HK-2 (cell line): ENCODE data around the gene PITPNC1.
"Not testable (repeated sequence)": the region's sequence is repeated elsewhere in the genome, so short reads cannot be mapped to it uniquely, and the experiment has no call there.

ENCODE experiments used
- DNase-seq: peaks from one replicate; pipeline ENCODE4 v3.0.0-alpha.2; 2018; ENCODE audit not compliant: unreplicated experiment

PITPNC1 gene

DNA sequence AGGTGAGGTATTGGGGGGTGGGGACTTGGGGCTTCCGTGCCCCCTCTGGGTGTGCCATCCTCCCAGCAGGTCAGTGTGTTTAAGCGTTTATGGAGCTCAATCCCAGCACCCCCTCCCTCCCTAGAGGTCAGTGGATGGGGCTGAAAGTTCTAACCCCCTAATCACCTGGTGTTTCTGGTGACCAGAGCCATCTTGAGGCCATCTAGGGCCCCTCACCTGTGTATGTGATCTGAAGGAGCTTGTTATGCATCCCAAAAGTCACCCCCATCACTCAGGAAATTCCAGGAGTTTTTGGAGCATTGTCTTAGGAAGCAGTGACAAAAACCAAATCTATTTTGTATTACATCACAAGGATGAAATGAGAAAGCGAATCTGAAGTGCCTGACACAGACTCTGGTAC is 272.8 kb downstream of the PITPNC1 start:
- no peak for DNase-seq

DNA sequence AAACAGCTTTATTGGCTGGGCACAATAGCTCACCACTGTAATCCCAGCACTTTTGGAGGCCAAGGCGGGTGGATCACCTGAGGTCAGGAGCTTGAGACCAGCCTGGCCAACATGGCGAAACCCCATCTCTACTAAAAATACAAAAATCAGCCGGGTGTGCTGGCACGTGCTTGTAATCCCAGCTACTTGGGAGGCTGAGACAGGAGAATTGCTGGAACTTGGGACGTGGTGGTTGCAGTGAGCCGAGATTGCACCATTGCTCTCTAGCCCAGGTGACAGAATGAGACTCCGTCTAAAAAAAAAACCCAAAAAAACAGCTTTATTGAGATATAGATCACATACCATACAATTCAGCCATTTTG is 274.1 kb downstream of the PITPNC1 start:
- not testable (repeated sequence) for DNase-seq

DNA sequence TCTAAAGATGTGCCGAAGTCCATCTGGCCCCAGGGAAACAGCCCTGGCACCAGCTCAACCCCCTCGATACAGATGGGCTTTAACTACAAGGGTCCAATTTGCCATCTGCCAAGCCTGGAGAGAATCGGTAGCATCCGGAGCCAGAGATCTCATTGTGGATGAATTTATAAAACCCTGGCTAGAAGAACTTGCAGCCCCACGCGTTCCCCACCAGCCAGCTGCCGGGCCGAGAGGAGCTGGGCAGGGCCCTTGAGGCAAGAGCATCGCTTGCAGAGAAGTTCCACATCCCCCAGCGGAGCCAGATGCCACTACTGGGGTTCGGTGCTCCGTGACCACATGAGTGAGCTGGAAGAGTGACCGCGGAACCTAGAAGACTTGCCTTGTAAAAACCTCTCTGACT is 275.4 kb downstream of the PITPNC1 start:
- no peak for DNase-seq

DNA sequence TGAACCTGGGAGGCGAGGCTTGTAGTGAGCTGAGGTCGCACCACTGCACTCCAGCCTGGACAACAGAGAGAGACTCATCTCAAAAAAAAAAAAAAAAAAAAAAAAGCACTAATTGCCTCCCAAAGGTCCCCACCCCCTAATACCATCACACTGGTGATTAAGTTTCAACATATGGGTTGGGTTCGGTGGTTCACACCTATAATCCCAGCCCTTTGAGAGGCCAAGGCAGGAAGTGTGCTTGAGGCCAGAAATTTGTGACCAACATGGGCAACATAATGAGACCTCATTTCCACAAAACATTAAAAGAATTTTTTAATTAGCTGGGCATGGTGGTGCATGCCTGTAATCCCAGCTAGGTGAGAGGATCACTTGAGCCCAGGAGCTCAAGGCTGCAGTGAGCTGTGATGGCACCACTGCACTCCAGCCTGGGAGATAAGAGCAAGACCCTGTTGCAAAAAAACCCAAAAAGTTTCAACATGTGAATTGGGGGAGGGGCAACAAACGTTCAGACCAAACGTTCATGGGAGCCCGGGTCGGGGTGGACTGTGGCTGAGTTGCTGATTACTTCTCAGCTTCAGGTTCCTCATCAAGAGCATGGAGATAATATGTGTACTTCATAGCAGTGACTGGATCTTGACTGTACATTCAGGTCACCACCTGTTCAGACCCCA is 278.5 kb downstream of the PITPNC1 start:
- no peak for DNase-seq

DNA sequence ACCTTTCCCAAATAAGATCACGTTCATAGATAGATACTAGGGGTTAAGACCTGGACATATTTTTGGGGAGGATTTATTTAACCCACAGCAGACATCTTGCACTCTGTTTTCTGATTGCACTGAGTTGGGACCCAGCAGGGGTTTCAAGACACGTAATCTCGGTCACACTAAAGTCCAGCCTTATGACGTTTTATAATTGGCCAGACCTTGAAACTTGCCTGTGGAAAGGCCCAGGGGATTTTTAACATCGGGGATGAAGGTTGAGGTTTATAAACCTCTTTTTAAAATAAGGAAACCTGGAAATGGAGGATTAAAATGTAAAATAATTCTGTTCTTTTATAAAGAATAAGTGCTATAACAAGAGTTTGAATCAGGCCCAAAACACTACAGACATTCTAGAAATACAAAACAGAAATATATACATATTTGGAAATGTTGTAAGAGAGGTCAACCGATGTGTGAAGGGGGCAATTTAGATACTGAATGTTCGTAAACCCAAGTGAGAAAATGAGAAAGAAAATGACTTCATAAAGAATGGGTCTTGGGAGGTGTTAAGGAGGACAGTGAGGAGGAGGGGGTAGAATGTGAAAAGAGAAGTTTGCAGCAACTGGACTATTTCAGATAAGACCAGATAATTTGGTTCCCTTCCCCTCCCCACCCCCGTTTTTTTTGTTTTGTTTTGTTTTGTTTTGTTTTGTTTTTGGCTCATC is 279.6 kb downstream of the PITPNC1 start:
- no peak for DNase-seq

DNA sequence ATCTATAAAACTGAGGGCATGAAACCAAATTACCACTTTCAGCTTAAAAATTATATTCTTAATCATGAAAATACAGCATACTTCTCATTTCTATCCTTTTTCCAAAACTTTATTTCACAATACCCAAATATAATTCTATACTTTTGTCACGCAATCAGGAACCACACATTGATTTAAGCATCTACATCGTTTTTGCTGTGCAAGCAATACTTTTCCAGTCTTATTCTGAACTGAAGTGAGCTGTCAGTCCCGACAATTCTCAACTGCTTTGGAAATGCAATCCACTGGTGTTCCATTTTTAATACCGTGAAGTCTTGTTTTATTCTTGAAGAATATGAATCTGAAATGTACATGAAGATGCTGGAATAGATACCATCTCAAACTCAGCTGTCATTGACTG is 280.5 kb downstream of the PITPNC1 start:
- DNase-seq, result no peak

DNA sequence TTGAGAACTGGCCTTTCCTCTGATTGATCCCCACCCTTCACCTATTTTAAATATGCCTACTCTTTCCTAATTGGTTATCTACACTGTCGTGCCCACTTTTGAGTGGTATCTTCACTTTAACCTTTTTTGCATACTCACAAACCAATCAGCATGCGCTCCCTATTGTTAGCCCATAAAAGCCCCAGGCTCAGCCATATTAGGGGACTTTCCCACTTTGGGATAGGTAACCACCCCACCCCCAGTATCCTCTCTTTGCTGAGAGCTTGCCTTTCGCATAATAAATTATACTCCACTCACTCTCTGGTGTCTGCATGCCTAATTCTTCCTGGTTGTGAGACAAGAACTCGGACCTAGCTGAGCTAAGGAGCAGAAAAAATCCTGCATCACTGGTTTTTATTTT is 281.2 kb downstream of the PITPNC1 start:
- no peak for DNase-seq

DNA sequence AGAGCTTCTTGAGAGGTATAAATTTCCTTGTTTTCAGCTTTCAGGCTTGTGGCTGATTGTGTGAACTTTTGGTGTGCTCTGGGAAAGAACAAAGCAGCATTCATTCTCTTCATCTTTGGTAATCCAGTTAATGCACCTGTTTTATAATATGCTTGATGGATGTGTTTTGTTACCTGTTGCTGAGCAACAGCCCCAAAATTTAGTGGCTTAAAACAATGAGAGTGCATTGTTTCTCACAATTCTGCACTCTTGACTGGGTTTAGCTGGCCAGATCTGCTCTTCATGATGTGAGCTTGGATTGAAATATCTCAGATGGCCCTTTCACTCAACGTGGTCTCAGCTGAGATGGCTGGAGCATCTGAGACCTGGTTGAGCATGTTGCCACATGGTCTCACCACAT is 281.9 kb downstream of the PITPNC1 start:
- DNase-seq, result no peak

DNA sequence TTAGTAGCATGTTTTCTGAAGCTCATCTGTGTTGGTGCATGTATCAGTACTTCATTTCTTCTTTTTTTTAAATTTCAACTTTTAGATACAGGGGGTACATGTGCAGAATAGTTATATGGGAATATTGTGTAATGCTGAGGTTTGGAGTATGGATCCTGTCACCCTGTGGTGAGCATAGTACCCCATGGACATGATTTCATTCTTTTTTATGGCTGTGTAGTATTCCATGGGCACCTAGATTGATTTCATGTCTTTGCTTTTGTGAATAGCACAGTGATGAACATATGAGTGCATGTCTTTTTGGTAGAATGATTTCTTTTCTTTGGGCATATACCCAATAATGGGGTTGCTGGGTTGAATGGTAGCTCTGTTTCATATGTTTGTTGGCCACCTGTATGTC is 285.6 kb downstream of the PITPNC1 start:
- DNase-seq, result no peak

DNA sequence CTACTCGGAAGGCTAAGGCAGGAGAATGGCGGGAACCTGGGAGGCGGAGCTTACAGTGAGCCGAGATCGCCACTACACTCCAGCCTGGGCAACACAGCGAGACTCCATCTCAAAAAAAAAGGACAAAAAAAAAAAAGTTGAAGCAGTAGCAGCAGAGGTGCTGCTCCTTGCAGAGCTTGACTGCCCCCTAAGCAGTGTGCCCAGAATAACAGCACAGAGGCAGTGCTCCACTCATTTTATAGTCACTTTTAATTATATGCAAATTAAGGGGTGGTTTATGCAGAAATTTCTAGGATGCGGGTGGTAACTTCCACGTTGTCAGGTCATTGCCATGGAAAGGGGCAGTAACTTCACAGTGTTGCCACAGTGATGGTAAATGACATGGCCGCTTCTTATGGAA is 286.4 kb downstream of the PITPNC1 start:
- no peak for DNase-seq

DNA sequence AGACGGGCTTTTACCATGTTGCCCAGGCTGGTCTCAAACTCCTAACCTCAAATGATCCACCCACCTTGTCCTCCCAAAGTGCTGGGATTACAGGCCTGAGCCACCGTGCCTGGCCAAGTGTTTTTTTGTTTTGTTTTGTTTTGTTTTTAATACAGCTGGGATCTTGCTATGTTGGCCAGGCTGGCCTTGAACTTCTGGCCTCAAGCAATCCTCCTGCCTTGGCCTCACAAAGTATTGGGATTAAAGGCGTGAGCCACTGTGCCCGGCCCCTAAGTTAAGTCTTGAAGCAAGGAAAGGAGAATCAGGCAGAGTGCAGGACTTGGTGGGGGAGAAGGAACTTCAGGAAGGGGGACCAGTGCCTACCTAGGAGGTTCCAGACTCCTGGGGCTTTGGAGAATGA is 288.9 kb downstream of the PITPNC1 start:
- DNase-seq, result no peak

DNA sequence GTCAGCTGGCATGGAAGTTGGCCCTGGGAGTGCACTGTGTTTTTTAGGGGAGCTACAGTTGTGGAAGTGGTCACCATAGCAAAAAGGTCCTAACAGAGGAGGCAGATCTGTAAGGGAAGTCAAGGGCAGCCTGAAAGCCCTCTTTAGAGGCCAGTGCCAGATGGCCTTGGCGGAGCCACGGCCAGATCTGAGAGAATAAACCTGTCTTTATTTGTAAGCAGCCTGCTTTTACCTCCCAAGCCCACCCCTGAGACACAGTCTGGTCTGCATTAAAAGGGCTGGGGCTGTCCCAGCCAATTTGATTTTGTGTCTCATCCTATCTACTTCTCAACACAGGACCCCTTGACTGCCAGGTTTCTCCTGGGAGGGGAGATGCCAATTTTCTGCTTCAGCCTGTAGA is 289.6 kb downstream of the PITPNC1 start:
- no peak for DNase-seq

DNA sequence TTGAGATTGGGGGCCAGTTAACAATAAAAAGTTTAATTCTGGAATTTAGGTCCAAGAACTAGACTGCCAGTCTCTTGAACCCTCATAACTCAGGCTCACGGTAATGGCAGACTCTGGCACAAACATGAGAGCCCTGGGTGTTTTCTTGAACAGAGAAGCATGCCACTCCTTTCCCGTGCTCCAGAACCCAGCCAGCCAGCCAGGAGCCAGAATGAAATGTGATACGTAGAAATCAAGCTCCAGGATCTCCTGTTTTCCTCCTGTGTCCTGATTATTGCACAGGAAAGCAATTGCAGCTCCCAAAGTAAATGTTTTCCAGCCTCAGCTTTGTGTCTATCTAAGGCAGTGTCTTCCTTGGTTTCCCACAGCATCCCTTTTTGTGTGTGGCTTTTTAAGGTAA is 294.4 kb downstream of the PITPNC1 start:
- no peak for DNase-seq

DNA sequence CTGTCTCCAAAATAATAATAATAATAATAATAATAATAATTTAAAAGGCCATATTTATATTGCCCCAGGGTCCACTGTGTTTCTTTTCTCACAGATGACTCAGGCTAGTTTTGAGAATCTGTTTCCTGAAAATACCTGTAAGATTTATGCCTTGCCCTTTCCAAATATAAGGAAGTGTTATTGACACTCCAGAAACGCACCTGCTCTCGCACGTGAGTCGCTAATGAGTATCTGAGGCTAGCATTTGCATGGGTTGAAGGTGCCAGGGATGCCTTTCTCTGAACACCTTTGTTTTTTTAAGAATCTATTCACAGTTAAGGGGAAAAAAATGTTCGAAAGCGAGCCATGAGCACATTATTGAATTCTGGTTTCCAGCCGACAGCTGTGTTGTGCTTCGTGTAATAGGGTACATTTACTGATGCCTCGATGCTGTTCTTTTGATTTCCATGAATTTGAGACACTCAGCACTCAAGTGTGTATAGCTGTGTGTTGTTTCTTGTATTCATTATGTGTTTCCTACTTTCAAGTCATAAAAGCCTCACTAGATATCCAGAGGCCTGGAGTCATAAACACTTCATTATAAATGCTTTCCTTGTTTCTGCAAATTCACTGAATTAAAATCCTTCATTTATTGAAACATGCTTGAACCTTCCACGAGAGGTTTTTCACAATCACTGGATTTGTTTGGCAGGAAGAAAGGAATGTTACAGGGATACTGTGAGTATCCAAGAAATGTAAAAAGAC is 295.7 kb downstream of the PITPNC1 start:
- no peak for DNase-seq

DNA sequence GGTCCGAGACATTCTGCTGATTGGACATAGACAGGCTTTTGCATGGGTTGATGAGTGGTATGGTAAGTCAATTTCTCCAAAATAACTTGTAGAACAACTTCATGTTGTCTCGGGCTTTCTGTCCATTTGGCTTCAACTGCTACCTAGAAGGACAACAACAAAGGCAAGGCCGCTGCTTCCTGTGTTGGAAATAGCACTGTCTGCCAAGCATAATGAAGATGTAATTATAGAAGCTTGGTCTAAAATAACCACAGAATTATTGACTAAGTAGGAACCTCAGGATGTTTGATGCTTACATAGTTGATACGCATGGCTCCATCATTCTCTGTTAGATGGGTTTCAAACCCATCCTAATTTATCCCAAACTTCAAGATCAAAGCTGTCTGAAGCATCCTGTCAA is 298.4 kb downstream of the PITPNC1 start:
- DNase-seq, result no peak

DNA sequence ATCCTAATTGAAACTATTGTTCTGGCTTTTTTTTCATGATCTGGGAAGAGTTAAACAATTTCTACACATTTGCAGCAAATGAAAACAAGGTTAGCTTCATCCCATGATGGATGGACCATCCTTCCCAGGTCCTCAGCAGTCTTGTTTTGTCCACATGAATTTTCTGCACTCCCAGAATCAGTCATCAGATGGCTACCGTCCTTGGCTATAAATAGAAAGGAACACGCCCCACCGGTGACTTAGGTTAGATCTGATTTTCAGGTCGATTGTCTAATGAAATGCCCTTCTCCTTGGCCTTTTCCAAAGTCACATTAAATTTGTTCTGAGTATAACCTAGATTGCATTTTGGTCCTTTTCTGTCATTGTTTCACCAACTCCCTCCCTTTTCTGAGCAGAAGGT is 299.2 kb downstream of the PITPNC1 start:
- no peak for DNase-seq

DNA sequence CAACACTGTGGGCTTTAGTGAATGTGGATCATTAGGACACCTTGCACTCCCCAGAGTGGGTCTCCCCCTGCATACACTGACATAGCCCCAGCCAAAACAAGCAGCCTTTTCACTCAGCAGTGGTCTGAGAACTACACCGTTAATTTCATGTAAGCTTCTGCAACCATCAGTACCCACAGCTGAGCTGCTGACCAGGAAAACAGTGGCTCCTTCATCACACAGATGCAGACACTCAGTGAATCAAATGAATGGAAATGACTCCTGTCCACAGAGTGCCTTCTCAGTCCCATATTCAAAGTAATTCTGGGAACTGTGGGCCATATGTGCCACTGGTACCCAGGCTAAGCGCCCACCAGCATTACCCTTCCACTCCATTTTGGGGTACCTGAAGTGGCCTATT is 301.3 kb downstream of the PITPNC1 start:
- DNase-seq, result no peak

DNA sequence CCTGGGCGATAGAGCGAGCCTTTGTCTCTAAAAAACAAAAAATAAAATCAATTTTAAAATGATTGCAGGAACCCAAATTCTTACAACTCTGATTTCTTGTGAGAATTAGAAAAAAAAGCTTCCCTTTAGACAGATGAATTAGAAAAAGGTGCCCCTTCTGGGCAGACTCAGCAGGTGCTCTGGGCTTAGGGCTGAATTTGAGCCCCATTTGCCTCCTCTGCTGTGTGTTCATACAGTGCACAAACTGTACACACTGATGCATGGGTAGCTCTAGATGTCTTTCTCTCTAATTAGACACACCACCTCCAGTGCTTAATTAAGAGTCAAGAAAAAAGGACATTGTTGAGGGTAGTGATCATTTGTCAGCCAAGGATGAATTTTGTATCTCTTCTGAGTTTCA is 302.1 kb downstream of the PITPNC1 start:
- no peak for DNase-seq

DNA sequence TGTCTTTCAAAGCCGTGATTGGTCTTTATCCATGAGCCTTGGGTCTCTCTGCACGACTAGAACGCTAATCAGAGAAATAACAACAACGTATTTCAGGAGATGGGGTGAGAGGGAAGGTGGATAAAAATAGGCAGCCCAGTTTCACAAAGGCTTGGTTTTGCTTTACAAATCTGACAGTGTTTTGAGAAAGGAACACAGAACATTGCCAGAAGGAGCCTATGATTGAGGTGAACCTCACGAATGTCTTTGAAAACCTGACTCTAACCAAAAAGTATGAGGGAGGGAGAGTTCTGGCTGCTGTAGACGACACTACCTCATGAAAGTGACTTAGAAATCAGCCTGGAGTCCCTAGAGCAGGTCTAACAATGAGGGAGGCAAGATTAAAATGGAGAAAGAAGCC is 302.6 kb downstream of the PITPNC1 start:
- DNase-seq, result no peak

DNA sequence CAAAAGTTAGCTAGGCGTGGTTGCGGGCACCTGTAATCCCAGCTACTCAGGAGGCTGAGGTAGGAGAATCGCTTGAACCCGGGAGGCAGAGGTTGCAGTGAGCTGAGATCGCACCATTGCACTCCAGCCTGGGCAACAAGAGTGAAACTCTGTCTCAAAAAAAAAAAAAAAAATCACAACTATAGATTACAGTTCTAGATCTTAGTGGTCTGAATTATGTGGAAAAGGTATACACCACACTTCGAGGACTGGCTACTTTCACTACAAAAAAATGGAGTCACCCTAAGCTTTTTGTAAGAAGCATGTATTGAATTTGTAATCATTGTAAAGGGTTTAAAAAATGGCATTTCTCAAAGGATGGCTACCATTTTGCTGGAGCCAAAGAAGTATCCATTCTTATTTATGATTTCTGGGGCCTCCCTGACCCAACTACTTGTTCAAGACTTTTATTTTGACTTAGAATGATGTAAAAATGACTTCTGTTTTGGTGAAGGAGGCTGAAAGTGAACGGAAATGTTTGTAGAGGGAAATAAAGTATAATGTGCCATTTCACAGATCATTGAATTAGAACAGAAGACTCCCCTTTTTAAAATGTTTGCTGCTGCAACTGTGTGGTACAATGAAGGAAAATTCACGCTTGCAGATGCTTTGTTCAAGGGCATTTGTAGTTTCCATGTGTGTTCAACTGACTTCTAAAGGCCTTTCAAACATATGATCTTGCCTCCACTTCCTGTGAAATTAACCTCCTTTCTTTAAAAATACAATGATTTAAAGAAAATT is 303.6 kb downstream of the PITPNC1 start:
- DNase-seq, result no peak

DNA sequence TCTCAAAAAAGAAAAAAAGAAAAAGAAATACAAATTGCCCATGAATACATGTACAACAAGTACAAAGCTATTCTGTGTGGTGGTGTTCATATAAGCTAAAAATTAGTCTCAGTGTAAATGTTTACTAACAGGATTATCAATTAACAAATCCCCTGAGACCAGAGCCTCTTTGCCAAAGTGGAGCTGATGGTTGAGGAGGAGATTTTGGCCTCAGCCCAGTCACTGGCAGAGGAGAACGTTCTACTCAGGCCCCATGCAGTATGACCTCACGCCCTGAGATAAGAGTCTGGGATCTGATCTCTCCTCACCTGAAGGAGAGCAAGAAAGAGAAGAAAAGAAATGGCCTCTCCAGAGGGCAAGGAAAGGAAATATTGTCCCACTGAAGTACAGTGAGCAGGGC is 305.1 kb downstream of the PITPNC1 start:
- DNase-seq, result no peak

DNA sequence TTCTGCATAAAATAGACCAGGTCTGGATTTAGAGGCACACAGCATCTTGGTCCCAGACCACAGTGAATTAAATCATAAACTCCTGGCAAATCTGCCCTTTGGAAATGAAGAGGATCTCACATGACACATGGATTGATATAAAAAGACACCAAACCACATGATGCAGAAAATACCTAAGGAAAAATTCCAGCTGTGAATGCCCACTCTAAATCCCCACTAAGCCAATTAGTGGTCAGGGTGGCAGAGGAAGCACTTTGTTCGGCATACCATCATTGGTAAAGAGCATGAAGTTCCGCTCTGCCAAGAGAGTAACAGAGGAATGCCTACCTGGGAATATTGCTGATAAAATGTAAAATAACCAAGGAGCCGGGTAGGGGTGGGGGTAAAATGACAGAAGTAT is 308.3 kb downstream of the PITPNC1 start:
- DNase-seq, result no peak
